Measurements from ENCODE around the gene DOCK4.

The DOCK4 gene

GRCh38 chr7:112214883-112215282 is 8.7 kb upstream of the DOCK4 start:
- no peak for DNase-seq (ENCODE audit: low spot score)

- DNase-seq (ENCODE audit: low spot score): no peak
Measured at GRCh38 chr7:112214268-112214667, 8.1 kb upstream of the DOCK4 start.

GRCh38 chr7:112213735-112214134 is 7.5 kb upstream of the DOCK4 start:
- no peak for DNase-seq (ENCODE audit: low spot score)

GRCh38 chr7:112212571-112212970 is 6.4 kb upstream of the DOCK4 start:
- DNase-seq (ENCODE audit: low spot score): no peak

GRCh38 chr7:112211348-112211907 is 5.2 kb upstream of the DOCK4 start:
- DNase-seq (ENCODE audit: low spot score): no peak

GRCh38 chr7:112207765-112208164 is 1.6 kb upstream of the DOCK4 start:
- no peak for DNase-seq (ENCODE audit: low spot score)

GRCh38 chr7:112206991-112207592 is 893 bp upstream of the DOCK4 start:
- DNase-seq (ENCODE audit: low spot score): no peak

- DNase-seq (ENCODE audit: low spot score): peak; percentile 14
Measured at GRCh38 chr7:112205343-112206237, 609 bp downstream of the DOCK4 start.

- DNase-seq (ENCODE audit: low spot score): no peak
Measured at GRCh38 chr7:112204499-112205342, 1.5 kb downstream of the DOCK4 start.

- DNase-seq (ENCODE audit: low spot score): no peak
Measured at GRCh38 chr7:112203365-112203739, 2.8 kb downstream of the DOCK4 start.

GRCh38 chr7:112202816-112203215 is 3.4 kb downstream of the DOCK4 start:
- no peak for DNase-seq (ENCODE audit: low spot score)

GRCh38 chr7:112201839-112202238 is 4.4 kb downstream of the DOCK4 start:
- no peak for DNase-seq (ENCODE audit: low spot score)

GRCh38 chr7:112201411-112201810 is 4.8 kb downstream of the DOCK4 start:
- DNase-seq (ENCODE audit: low spot score): no peak

- DNase-seq (ENCODE audit: low spot score): no peak
Measured at GRCh38 chr7:112199672-112200071, 6.5 kb downstream of the DOCK4 start.

GRCh38 chr7:112199035-112199655 is 7.1 kb downstream of the DOCK4 start:
- no peak for DNase-seq (ENCODE audit: low spot score)

- no peak for DNase-seq (ENCODE audit: low spot score)
Measured at GRCh38 chr7:112197322-112197721, 8.9 kb downstream of the DOCK4 start.

GRCh38 chr7:112195717-112196116 is 10.5 kb downstream of the DOCK4 start:
- DNase-seq (ENCODE audit: low spot score): no peak

GRCh38 chr7:112193915-112194502 is 12.2 kb downstream of the DOCK4 start:
- no peak for DNase-seq (ENCODE audit: low spot score)

- no peak for DNase-seq (ENCODE audit: low spot score)
Measured at GRCh38 chr7:112192236-112193154, 13.7 kb downstream of the DOCK4 start.

- no peak for DNase-seq (ENCODE audit: low spot score)
Measured at GRCh38 chr7:112190120-112190519, 16.1 kb downstream of the DOCK4 start.

Measured in CD4-positive, alpha-beta T cell treated with Interleukin-15 for 4 hours (primary cell).